Effector memory CD4-positive, alpha-beta T cell (primary cell): Measurements from ENCODE around the gene IFT27.

Source experiments
- DNase-seq, 3 donors: peaks; one replicate each; pipeline ENCODE4 v3.0.0-alpha.2; 2020
- H3K27ac ChIP-seq: 2 replicates; pipeline ENCODE4 v1.7.0; 2013; ENCODE audit warnings: mild to moderate bottlenecking, low read length, moderate library complexity; ENCODE audit not compliant: insufficient read depth, poor library complexity, severe bottlenecking
- H3K27me3 ChIP-seq: replicated peaks from 2 replicates; pipeline ENCODE4 v1.7.0; 2013; ENCODE audit warnings: mild to moderate bottlenecking, low read length; ENCODE audit not compliant: insufficient read depth, control insufficient read depth, poor library complexity, severe bottlenecking
- H3K36me3 ChIP-seq: 2 replicates; pipeline ENCODE4 v1.7.0; 2013; ENCODE audit warnings: mild to moderate bottlenecking, low read length, moderate library complexity; ENCODE audit not compliant: control insufficient read depth, insufficient read depth
- H3K4me1 ChIP-seq: 2 replicates; pipeline ENCODE4 v1.7.0; 2013; ENCODE audit warnings: low read length, mild to moderate bottlenecking; ENCODE audit not compliant: control insufficient read depth, insufficient read depth, poor library complexity, severe bottlenecking
- H3K4me3 ChIP-seq: 2 replicates; pipeline ENCODE4 v1.7.0; 2013; ENCODE audit warnings: low read length, low read depth, mild to moderate bottlenecking; ENCODE audit not compliant: insufficient read depth, poor library complexity, severe bottlenecking
- H3K9me3 ChIP-seq: 2 replicates; pipeline ENCODE4 v1.7.0; 2013; ENCODE audit warnings: mild to moderate bottlenecking, low read length, moderate library complexity; ENCODE audit not compliant: control insufficient read depth

The IFT27 gene

GRCh38 chr22:36776722-36777121 is 803 bp upstream of the IFT27 start:
- peaks cover 14% of the 10 kb centered on the region for H3K4me1 ChIP-seq
- peak overlapping the region; percentile 46 for H3K27ac ChIP-seq
- no peaks in the 10 kb centered on the region for H3K27me3 ChIP-seq
- peak in 1 of 3 donors; percentile 3 for DNase-seq
- H3K4me3 ChIP-seq, result peak overlapping the region; percentile 11
- no peaks in the 10 kb centered on the region for H3K36me3 ChIP-seq
- H3K9me3 ChIP-seq, result no peaks in the 10 kb centered on the region

GRCh38 chr22:36775586-36775963 is 344 bp downstream of the IFT27 start:
- Histone ChIP-seq H3K4me3 (peak overlapping the region; percentile 55), H3K36me3 (no peaks in the 10 kb centered on the region), H3K27me3 (no peaks in the 10 kb centered on the region), H3K9me3 (no peaks in the 10 kb centered on the region), H3K4me1 (peaks cover 12% of the 10 kb centered on the region), H3K27ac (peak overlapping the region; percentile 82)
- DNase-seq, result peak in 2 of 3 donors; percentile 19 to 32

GRCh38 chr22:36773935-36774334 is 2.0 kb downstream of the IFT27 start:
- DNase-seq, result no peak
- Histone ChIP-seq H3K4me1 (peaks cover 12% of the 10 kb centered on the region), H3K27ac (no peak overlapping the region), H3K27me3 (no peaks in the 10 kb centered on the region), H3K9me3 (no peaks in the 10 kb centered on the region), H3K4me3 (no peak overlapping the region), H3K36me3 (no peaks in the 10 kb centered on the region)

- peaks cover 12% of the 10 kb centered on the region for H3K4me1 ChIP-seq
- H3K27ac ChIP-seq, result no peak overlapping the region
- H3K9me3 ChIP-seq, result no peaks in the 10 kb centered on the region
- DNase-seq, result no peak
- H3K27me3 ChIP-seq, result no peaks in the 10 kb centered on the region
- H3K4me3 ChIP-seq, result no peak overlapping the region
- no peaks in the 10 kb centered on the region for H3K36me3 ChIP-seq
These were observed 3.5 kb downstream of the IFT27 start for GRCh38 chr22:36772451-36772850.

GRCh38 chr22:36771356-36772063 is 4.4 kb downstream of the IFT27 start:
- Histone ChIP-seq H3K4me1 (peaks cover 8% of the 10 kb centered on the region), H3K27me3 (no peaks in the 10 kb centered on the region), H3K9me3 (no peaks in the 10 kb centered on the region), H3K27ac (no peak overlapping the region), H3K4me3 (no peak overlapping the region), H3K36me3 (no peaks in the 10 kb centered on the region)
- DNase-seq, result no peak

- Histone ChIP-seq H3K4me3 (no peak overlapping the region), H3K36me3 (no peaks in the 10 kb centered on the region), H3K27me3 (no peaks in the 10 kb centered on the region), H3K27ac (no peak overlapping the region), H3K9me3 (no peaks in the 10 kb centered on the region), H3K4me1 (peaks cover 7% of the 10 kb centered on the region)
- no peak for DNase-seq
These were observed 5.2 kb downstream of the IFT27 start for GRCh38 chr22:36770513-36771231.

- Histone ChIP-seq H3K27ac (no peak overlapping the region), H3K36me3 (no peaks in the 10 kb centered on the region), H3K27me3 (no peaks in the 10 kb centered on the region), H3K9me3 (no peaks in the 10 kb centered on the region), H3K4me1 (peaks cover under 1% of the 10 kb centered on the region), H3K4me3 (no peak overlapping the region)
- no peak for DNase-seq
These were observed 6.1 kb downstream of the IFT27 start for GRCh38 chr22:36769541-36770512.

- H3K9me3 ChIP-seq, result no peaks in the 10 kb centered on the region
- no peaks in the 10 kb centered on the region for H3K27me3 ChIP-seq
- H3K36me3 ChIP-seq, result no peaks in the 10 kb centered on the region
- H3K4me1 ChIP-seq, result no peaks in the 10 kb centered on the region
- no peak overlapping the region for H3K27ac ChIP-seq
- DNase-seq, result no peak
- no peak overlapping the region for H3K4me3 ChIP-seq
These were observed 7.3 kb downstream of the IFT27 start for GRCh38 chr22:36768616-36769015.

- H3K27ac ChIP-seq, result no peak overlapping the region
These were observed 7.8 kb downstream of the IFT27 start for GRCh38 chr22:36768141-36768540.

More at GRCh38 chr22:36768141-36768540, 7.8 kb downstream of the IFT27 start:
- no peaks in the 10 kb centered on the region for H3K27me3 ChIP-seq
- no peaks in the 10 kb centered on the region for H3K4me1 ChIP-seq
- no peak overlapping the region for H3K4me3 ChIP-seq
- no peaks in the 10 kb centered on the region for H3K36me3 ChIP-seq
- DNase-seq, result no peak
- no peaks in the 10 kb centered on the region for H3K9me3 ChIP-seq
